ENCODE measurements around the gene ELMO1.

ELMO1 gene

GRCh38 chr7:37393476-37393875 is 55.2 kb downstream of the ELMO1 start:
- H3K4me1 ChIP-seq (ENCODE audit: control insufficient read depth, insufficient read depth, low read length) = peaks cover 3% of the 10 kb centered on the region; the same call in 1 of the 2 replicates
- WGBS (ENCODE audit: insufficient coverage, insufficient read length) = no CpG with 5 or more reads among the region's 1 CpG
- H3K9me3 ChIP-seq (ENCODE audit: control insufficient read depth, insufficient read depth, low read length) = no peaks in the 10 kb centered on the region
- H3K4me3 ChIP-seq (ENCODE audit: low read length) = no peak overlapping the region
- no peaks in the 10 kb centered on the region for H3K36me3 ChIP-seq (ENCODE audit: control insufficient read depth, insufficient read depth, low read length)
- H3K27me3 ChIP-seq (ENCODE audit: control insufficient read depth, insufficient read depth, low read length) = no peaks in the 10 kb centered on the region
- no peak overlapping the region for H3K27ac ChIP-seq (ENCODE audit: low read length)
- DNase-seq (ENCODE audit: low read depth, low spot score) = no peak

GRCh38 chr7:37392673-37393017 is 56.0 kb downstream of the ELMO1 start:
- DNase-seq (ENCODE audit: low read depth, low spot score) = no peak
- no CpG with 5 or more reads among the region's 1 CpG for WGBS (ENCODE audit: insufficient coverage, insufficient read length)
- Histone ChIP-seq H3K27me3 (ENCODE audit: control insufficient read depth, insufficient read depth, low read length) (no peaks in the 10 kb centered on the region), H3K4me1 (ENCODE audit: control insufficient read depth, insufficient read depth, low read length) (peaks cover 3% of the 10 kb centered on the region; the same call in 1 of the 2 replicates), H3K27ac (ENCODE audit: low read length) (no peak overlapping the region), H3K9me3 (ENCODE audit: control insufficient read depth, insufficient read depth, low read length) (no peaks in the 10 kb centered on the region), H3K4me3 (ENCODE audit: low read length) (no peak overlapping the region), H3K36me3 (ENCODE audit: control insufficient read depth, insufficient read depth, low read length) (no peaks in the 10 kb centered on the region)

- no peak for DNase-seq (ENCODE audit: low read depth, low spot score)
- no peaks in the 10 kb centered on the region for H3K27me3 ChIP-seq (ENCODE audit: control insufficient read depth, insufficient read depth, low read length)
- H3K9me3 ChIP-seq (ENCODE audit: control insufficient read depth, insufficient read depth, low read length) = no peaks in the 10 kb centered on the region
- H3K27ac ChIP-seq (ENCODE audit: low read length) = no peak overlapping the region
- peaks cover 3% of the 10 kb centered on the region; the same call in 1 of the 2 replicates for H3K4me1 ChIP-seq (ENCODE audit: control insufficient read depth, insufficient read depth, low read length)
- WGBS (ENCODE audit: insufficient coverage, insufficient read length) = no CpG with 5 or more reads among the region's 10 CpGs
- H3K36me3 ChIP-seq (ENCODE audit: control insufficient read depth, insufficient read depth, low read length) = no peaks in the 10 kb centered on the region
- H3K4me3 ChIP-seq (ENCODE audit: low read length) = no peak overlapping the region
Observed at GRCh38 chr7:37391791-37392672, 56.6 kb downstream of the ELMO1 start.

GRCh38 chr7:37390114-37390513 is 58.5 kb downstream of the ELMO1 start:
- Histone ChIP-seq H3K27me3 (ENCODE audit: control insufficient read depth, insufficient read depth, low read length) (no peaks in the 10 kb centered on the region), H3K36me3 (ENCODE audit: control insufficient read depth, insufficient read depth, low read length) (no peaks in the 10 kb centered on the region), H3K4me3 (ENCODE audit: low read length) (no peak overlapping the region), H3K4me1 (ENCODE audit: control insufficient read depth, insufficient read depth, low read length) (peaks cover 3% of the 10 kb centered on the region; the same call in 1 of the 2 replicates), H3K9me3 (ENCODE audit: control insufficient read depth, insufficient read depth, low read length) (no peaks in the 10 kb centered on the region), H3K27ac (ENCODE audit: low read length) (no peak overlapping the region)
- DNase-seq (ENCODE audit: low read depth, low spot score) = no peak
- no CpG with 5 or more reads among the region's 8 CpGs for whole genome bisulfite sequencing (ENCODE audit: insufficient coverage, insufficient read length)

- Histone ChIP-seq H3K4me1 (ENCODE audit: control insufficient read depth, insufficient read depth, low read length) (peaks cover 3% of the 10 kb centered on the region; the same call in 1 of the 2 replicates), H3K27me3 (ENCODE audit: control insufficient read depth, insufficient read depth, low read length) (no peaks in the 10 kb centered on the region), H3K4me3 (ENCODE audit: low read length) (no peak overlapping the region), H3K36me3 (ENCODE audit: control insufficient read depth, insufficient read depth, low read length) (no peaks in the 10 kb centered on the region), H3K27ac (ENCODE audit: low read length) (no peak overlapping the region), H3K9me3 (ENCODE audit: control insufficient read depth, insufficient read depth, low read length) (no peaks in the 10 kb centered on the region)
- no CpG with 5 or more reads among the region's 4 CpGs for WGBS (ENCODE audit: insufficient coverage, insufficient read length)
- no peak for DNase-seq (ENCODE audit: low read depth, low spot score)
Observed at GRCh38 chr7:37388811-37389210, 59.9 kb downstream of the ELMO1 start.

GRCh38 chr7:37385787-37386186 is 62.9 kb downstream of the ELMO1 start:
- no CpG with 5 or more reads among the region's 6 CpGs for WGBS (ENCODE audit: insufficient coverage, insufficient read length)

GRCh38 chr7:37382546-37383088 is 66.0 kb downstream of the ELMO1 start:
- H3K4me1 ChIP-seq (ENCODE audit: control insufficient read depth, insufficient read depth, low read length) = peaks cover 2% of the 10 kb centered on the region; the same call in 1 of the 2 replicates
- no peaks in the 10 kb centered on the region for H3K9me3 ChIP-seq (ENCODE audit: control insufficient read depth, insufficient read depth, low read length)
- H3K27me3 ChIP-seq (ENCODE audit: control insufficient read depth, insufficient read depth, low read length) = no peaks in the 10 kb centered on the region
- no CpG with 5 or more reads among the region's 1 CpG for WGBS (ENCODE audit: insufficient coverage, insufficient read length)
- no peak overlapping the region for H3K4me3 ChIP-seq (ENCODE audit: low read length)
- no peak for DNase-seq (ENCODE audit: low read depth, low spot score)
- no peak overlapping the region for H3K27ac ChIP-seq (ENCODE audit: low read length)
- no peaks in the 10 kb centered on the region for H3K36me3 ChIP-seq (ENCODE audit: control insufficient read depth, insufficient read depth, low read length)

More at GRCh38 chr7:37385787-37386186, 62.9 kb downstream of the ELMO1 start:
- H3K27me3 ChIP-seq (ENCODE audit: control insufficient read depth, insufficient read depth, low read length) = no peaks in the 10 kb centered on the region
- peaks cover 5% of the 10 kb centered on the region; the same call in 1 of the 2 replicates for H3K4me1 ChIP-seq (ENCODE audit: control insufficient read depth, insufficient read depth, low read length)
- H3K4me3 ChIP-seq (ENCODE audit: low read length) = no peak overlapping the region
- DNase-seq (ENCODE audit: low read depth, low spot score) = no peak
- H3K36me3 ChIP-seq (ENCODE audit: control insufficient read depth, insufficient read depth, low read length) = no peaks in the 10 kb centered on the region
- no peak overlapping the region for H3K27ac ChIP-seq (ENCODE audit: low read length)
- no peaks in the 10 kb centered on the region for H3K9me3 ChIP-seq (ENCODE audit: control insufficient read depth, insufficient read depth, low read length)

GRCh38 chr7:37380831-37381230 is 67.8 kb downstream of the ELMO1 start:
- Histone ChIP-seq H3K27ac (ENCODE audit: low read length) (no peak overlapping the region), H3K4me1 (ENCODE audit: control insufficient read depth, insufficient read depth, low read length) (peaks cover 2% of the 10 kb centered on the region; the same call in 1 of the 2 replicates), H3K27me3 (ENCODE audit: control insufficient read depth, insufficient read depth, low read length) (no peaks in the 10 kb centered on the region), H3K4me3 (ENCODE audit: low read length) (no peak overlapping the region), H3K9me3 (ENCODE audit: control insufficient read depth, insufficient read depth, low read length) (no peaks in the 10 kb centered on the region), H3K36me3 (ENCODE audit: control insufficient read depth, insufficient read depth, low read length) (no peaks in the 10 kb centered on the region)
- no peak for DNase-seq (ENCODE audit: low read depth, low spot score)
- no CpG with 5 or more reads among the region's 4 CpGs for WGBS (ENCODE audit: insufficient coverage, insufficient read length)

GRCh38 chr7:37379546-37380277 is 69.0 kb downstream of the ELMO1 start:
- no CpG with 5 or more reads among the region's 4 CpGs for WGBS (ENCODE audit: insufficient coverage, insufficient read length)
- Histone ChIP-seq H3K27me3 (ENCODE audit: control insufficient read depth, insufficient read depth, low read length) (no peaks in the 10 kb centered on the region), H3K4me3 (ENCODE audit: low read length) (no peak overlapping the region), H3K27ac (ENCODE audit: low read length) (no peak overlapping the region), H3K36me3 (ENCODE audit: control insufficient read depth, insufficient read depth, low read length) (no peaks in the 10 kb centered on the region), H3K9me3 (ENCODE audit: control insufficient read depth, insufficient read depth, low read length) (no peaks in the 10 kb centered on the region), H3K4me1 (ENCODE audit: control insufficient read depth, insufficient read depth, low read length) (peaks cover 2% of the 10 kb centered on the region; the same call in 1 of the 2 replicates)
- DNase-seq (ENCODE audit: low read depth, low spot score) = no peak

GRCh38 chr7:37377231-37377630 is 71.4 kb downstream of the ELMO1 start:
- DNase-seq (ENCODE audit: low read depth, low spot score) = no peak
- Histone ChIP-seq H3K27ac (ENCODE audit: low read length) (no peak overlapping the region), H3K4me1 (ENCODE audit: control insufficient read depth, insufficient read depth, low read length) (peaks cover 2% of the 10 kb centered on the region; the same call in 1 of the 2 replicates), H3K9me3 (ENCODE audit: control insufficient read depth, insufficient read depth, low read length) (no peaks in the 10 kb centered on the region), H3K27me3 (ENCODE audit: control insufficient read depth, insufficient read depth, low read length) (no peaks in the 10 kb centered on the region), H3K4me3 (ENCODE audit: low read length) (no peak overlapping the region), H3K36me3 (ENCODE audit: control insufficient read depth, insufficient read depth, low read length) (no peaks in the 10 kb centered on the region)
- no CpG with 5 or more reads among the region's 5 CpGs for WGBS (ENCODE audit: insufficient coverage, insufficient read length)

Data from iPS DF 6.9 (cell line).